Measurements from ENCODE around the gene CAMK2N2. TPM values are rescaled to one million over a fixed set of nuclear protein-coding genes. Genes with fewer than 3 reads are reported as not detected.

Gene CAMK2N2
- total and polyA plus RNA-seq, 9 of the 15 experiments (the other 6 are each of a cell fraction or from before 2014, with no cell fraction given) = 0.08 to 0.22 (median 0.11) TPM; not detected in 5

DNA sequence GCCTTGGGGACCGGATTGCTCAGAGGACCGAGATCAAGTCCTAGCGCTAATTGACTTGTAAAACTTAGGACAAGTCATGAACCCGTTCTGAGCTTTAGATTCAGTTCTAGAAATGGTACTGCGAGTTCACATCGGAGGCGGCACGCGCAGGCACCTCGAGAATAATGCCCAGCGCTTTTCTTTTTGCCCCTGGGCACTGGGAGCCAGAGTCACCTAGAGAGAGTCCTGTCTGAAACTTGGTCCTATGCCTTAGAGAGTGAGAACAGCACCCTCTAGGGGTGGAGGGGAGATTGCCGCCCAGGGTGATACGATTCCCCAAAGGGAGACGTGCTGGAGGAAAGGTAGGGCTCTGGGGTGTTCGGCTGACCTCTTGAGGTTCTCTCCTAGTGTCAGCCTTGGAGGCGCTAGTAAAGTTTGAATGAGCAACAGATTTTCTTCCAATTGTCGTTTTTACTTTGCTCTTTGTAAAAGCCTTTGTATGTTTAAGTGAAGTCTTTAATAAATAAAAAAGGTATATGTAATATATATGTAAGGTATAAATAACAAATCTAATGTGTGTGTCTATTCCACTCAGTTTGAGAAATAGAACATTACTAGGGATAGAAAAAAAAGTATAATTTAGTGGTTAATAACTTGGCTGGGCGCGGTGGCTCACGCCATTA, 11.1 kb downstream of the CAMK2N2 start:
- Histone ChIP-seq H3K4me2 (ENCODE audit: insufficient read depth, low read length) (peak overlapping the region; percentile 99), H3K4me1 (replicated peaks in 1 of 2; ENCODE audit: control insufficient read depth in 2 of 2, insufficient read depth in 2 of 2, low read length in 2 of 2) (peaks cover 3 to 9% of the 10 kb centered on the region in 2 experiments; a peak in 3 of 5 replicates), H3K36me3 (ENCODE audit: control insufficient read depth, insufficient read depth, low read length) (peaks cover 10% of the 10 kb centered on the region), H3K27ac (ENCODE audit: extremely low read depth, low read depth, low read length) (peak overlapping the region; percentile 95), H3K79me2 (ENCODE audit: control insufficient read depth, insufficient read depth, low read length) (peaks cover 33% of the 10 kb centered on the region), H3K27me3 (ENCODE audit: control insufficient read depth in 2 of 2, insufficient read depth in 2 of 2, low read length in 2 of 2) (no peaks in the 10 kb centered on the region), H3K9ac (ENCODE audit: insufficient read depth in 1 of 2, low read depth in 2 of 2, low read length in 2 of 2) (peak overlapping the region; percentile 96 to 97), H3K9me1 (ENCODE audit: control insufficient read depth, insufficient read depth, low read length) (no peaks in the 10 kb centered on the region), H2AFZ (ENCODE audit: low read depth, low read length) (peak overlapping the region; percentile 86), H4K20me1 (replicated peaks; ENCODE audit: control insufficient read depth, insufficient read depth, low read length) (peaks cover 7% of the 10 kb centered on the region; the same call in 1 of the 2 replicates), H3K4me3 (peak overlapping the region; percentile 96), H3K9me3 (replicated peaks; ENCODE audit: control insufficient read depth, insufficient read depth, low read depth, low read length) (no peaks in the 10 kb centered on the region)
- in situ Hi-C loops (cut with MboI) (no loop called here), intact Hi-C loops (cut with micrococcal nuclease) (loop anchor here (2.0 kb wide), 2 partner anchors 35 to 355 kb away; no protein-coding TSS in a partner anchor)
- CTCF ChIA-PET (ENCODE audit: low intra/inter-chr PET ratio) = interaction anchor here (0.6 to 2.0 kb wide), 4 partner anchors 9 to 355 kb away, joined by 3 to 9 read pairs (median 6); no protein-coding TSS in a partner anchor
- no TSS peak for BruUV-seq (replicated peaks)
- WGBS (ENCODE audit: insufficient coverage, low coverage, missing lambda C conversion rate) = 14% methylated on average over 20 of the region's 20 CpGs
- POLR2A ChIA-PET = interaction anchor here (0.6 to 1.1 kb wide), 3 partner anchors 8 to 23 kb away, joined by 3 to 4 read pairs (median 4); no protein-coding TSS in a partner anchor
- FAIRE-seq (peak; percentile 98), DNase-seq (ENCODE audit: extremely low read depth in 1 of 4, low spot score in 3 of 4) (peak; percentile 72 to 97 (median 82)), ATAC-seq (peak; percentile 86)
- TF ChIP-seq HDGF (IDR thresholded peaks at IDR 0.05) (no peak), ZNF354B (CRISPR knock-in tag; IDR thresholded peaks at IDR 0.05) (no peak), RAD21 (CRISPR knock-in tag; conservative IDR thresholded peaks at IDR 0.05 in 1 of 2, IDR thresholded peaks at IDR 0.05 in 1 of 2) (peak; percentile 63 to 74), CC2D1A (IDR thresholded peaks at IDR 0.05) (peak; percentile 28; the same call in 1 of the 2 replicates), RBM17 (IDR thresholded peaks at IDR 0.05; ENCODE audit: borderline replicate concordance, low read depth, low read length) (no peak), TBP (optimal IDR thresholded peaks at IDR 0.05; ENCODE audit: low read depth, low read length) (peak; percentile 46), SRF (CRISPR knock-in tag; IDR thresholded peaks at IDR 0.05) (0 out of 4 replicates have a peak, but pooled peaks of 1 of the 2 experiments have one; percentile 36), CTCF (IDR thresholded peaks at IDR 0.05 in 2 of 3, conservative IDR thresholded peaks at IDR 0.05 in 1 of 3; ENCODE audit: insufficient read depth in 2 of 3, low read depth in 1 of 3, low read length in 3 of 3) (peak; percentile 93 to 97 (median 97)), CHCHD3 (CRISPR knock-in tag; IDR thresholded peaks at IDR 0.05) (no peak), ZNF212 (CRISPR knock-in tag; IDR thresholded peaks at IDR 0.05) (0 out of 2 replicates have a peak, but pooled peaks have one; percentile 16), RCOR1 (IDR thresholded peaks at IDR 0.05; ENCODE audit: borderline replicate concordance in 1 of 2, low read depth in 2 of 2, low read length in 2 of 2) (0 out of 4 replicates have a peak, but pooled peaks of 1 of the 2 experiments have one; percentile 44)

Data from K562 (cell line).